Heart right ventricle (tissue), 16 donors: ENCODE data around the gene HES6. TPM values are rescaled to one million over a fixed set of nuclear protein-coding genes. Genes with fewer than 3 reads are reported as not detected.
A peak's percentile ranks its signal among the peaks of the same experiment; 100 is the strongest.

ENCODE experiments used
- ATAC-seq, 8 donors: fragments of 200-7000 bp; cut with Tn5 transposase; one replicate each; pipeline ENCODE4 v1.9.1; 2020; ENCODE audit warnings: mild to moderate bottlenecking in 8 of 8, moderate library complexity in 8 of 8, moderate number of reproducible peaks in 1 of 8
- DNase-seq, 2 donors: peaks; one replicate each; pipeline ENCODE4 v3.0.0-alpha.2; 2020
- H3K27ac ChIP-seq, 10 donors: fragments of 200-600 bp; sonication (generic) in 2 of 10; one replicate each; pipeline versions ENCODE4 v1.5.0 to v1.8.0; 2020 to 2022; ENCODE audit warnings: mild to moderate bottlenecking in 3 of 10
- H3K27me3 ChIP-seq, 7 donors: fragments of 200-600 bp; one replicate each; pipeline ENCODE4 v1.8.0; 2021 to 2022; ENCODE audit warnings: mild to moderate bottlenecking in 2 of 7
- H3K36me3 ChIP-seq, 9 donors: fragments of 200-600 bp; sonication (generic) in 1 of 9; one replicate each; pipeline versions ENCODE4 v1.5.0 to v1.8.0; 2020 to 2022; ENCODE audit warnings: mild to moderate bottlenecking in 2 of 9
- H3K4me1 ChIP-seq, 9 donors: fragments of 200-600 bp; sonication (generic) in 1 of 9; one replicate each; pipeline versions ENCODE4 v1.5.0 to v1.8.0; 2020 to 2022; ENCODE audit warnings: mild to moderate bottlenecking in 4 of 9
- H3K4me3 ChIP-seq, 10 donors: fragments of 200-600 bp; sonication (generic) in 2 of 10; one replicate each; pipeline versions ENCODE4 v1.5.0 to v1.8.0; 2020 to 2022; ENCODE audit warnings: mild to moderate bottlenecking in 7 of 10, moderate library complexity in 2 of 10
- H3K9me3 ChIP-seq, 11 donors: fragments of 200-600 bp in 10 of 11; sonication (generic) in 2 of 11; one replicate each; pipeline versions ENCODE4 v1.5.0 to v1.8.0; 2013 to 2022; ENCODE audit warnings: mild to moderate bottlenecking in 2 of 11, control low read depth in 1 of 11, moderate library complexity in 1 of 11
- WGBS, 2 donors: extraction: QIAGEN DNeasy Blood & Tissue Kit; methylation state at CpG; one replicate each; pipeline ENCODE4 v1.1.7; 2013; ENCODE audit warnings: inconsistent platforms in 1 of 2; 5-methylcytosine and 5-hydroxymethylcytosine counted together
- intact Hi-C, 10 donors: fragments of 100-400 bp; cut with DNase I; formaldehyde crosslinking; loops; one replicate each; pipeline versions ENCODE4 v1.11.1 to v1.14.2; 2022
- polyA plus RNA-seq, 2 donors: library from polyadenylated mRNA; stranded (reverse); fragments of 200-250 nt; gene quantifications; one replicate each; pipeline ENCODE4 v1.2.3, GENCODE V29; 2013
- total RNA-seq, 10 donors: library from RNA; stranded (reverse); fragmentation: NEBNext Ultra II Directional in 3 of 10; extraction: Animal tissue kit (Norgen Biotek cat#: 25700) in 3 of 10; gene quantifications; one replicate each; pipeline versions ENCODE4 v1.2.1 to v1.2.4, GENCODE V29; 2021 to 2023
- TF ChIP-seq, protein P1 (sequence below), 9 donors: fragments of 200-600 bp; sonication (generic) in 2 of 9; IDR thresholded peaks; one replicate each; pipeline versions ENCODE4 v1.5.0 to v1.8.0; 2021 to 2022; ENCODE audit warnings: antibody characterized with exemption in 9 of 9, mild to moderate bottlenecking in 5 of 9, moderate library complexity in 1 of 9
- donor health status: Arrhythmogenic right ventricular cardiomyopathy.
- donor health status: ischemic (EF 13 %, LVEDD 7.1; RV severe dilation, severe dysfunction).
- donor health status: healthy with polysubstance abuse.
- donor health status: DM: no; HTN: yes; CAD: no.
- donor health status: DM: no; HTN: no; CAD: no.
- donor health status: ischemic (EF 25% LVEDD 6.9; RV normal size, moderate dysfunction).
- donor health status: ischemic (EF 25% LVEDD 5.7; RV mildly dilated, moderate dysfunction).
- donor health status: healthy.
- donor health status: DM: yes; HTN: yes; CAD: no.
- donor health status: Ischemic cardiomyopathy.
- donor health status: ischemic (EF 35%, LVEDD 5.7; RV mildly dilated, moderate dysfunction).
- donor health status: nonischemic (EF 11% LVEDD 7.7; RV severe dilation, severe dysfunction).
- donor health status: DM: yes; HTN: yes; CAD: no.
- donor health status: PGD.
- donor health status: ischemic (EF 29% LVEDD 5.4; RV normal size, mild dysfunction).
- donor health status: nonischemic (EF 23%, LVEDD 6.1; RV moderate dilation, normal function).

The HES6 gene
- total and polyA plus RNA-seq, 12 donors: 1.1 to 6.9 (median 2.1) TPM

DNA sequence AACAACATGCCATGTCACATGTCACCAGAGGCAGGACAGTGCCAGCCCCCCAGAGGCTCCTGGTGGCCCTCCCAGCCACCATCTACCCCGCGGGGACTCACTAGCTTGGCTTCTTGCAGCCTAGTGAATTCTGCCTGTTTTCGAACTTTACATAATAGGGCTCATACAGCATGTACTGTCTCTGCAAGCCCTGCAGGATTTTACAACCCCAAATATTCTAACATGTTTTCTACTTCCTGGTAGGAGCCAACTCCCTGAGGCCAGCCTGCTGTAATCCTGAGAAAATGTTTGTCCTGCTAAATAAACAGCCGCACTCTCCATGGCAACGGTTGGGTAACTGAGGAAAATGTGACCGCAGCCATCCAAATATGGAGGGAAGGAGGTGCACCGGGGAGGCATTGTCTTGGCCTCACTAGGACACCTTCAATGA is 45.8 kb upstream of the HES6 start:
- H3K4me3 ChIP-seq: peak overlapping the region in 4 of 10 donors; percentile 8 to 99 (median 74)
- 57 to 59% methylated on average over 7 of the region's 7 CpGs for WGBS, 2 donors
- ATAC-seq (peak in 7 of 8 donors; percentile 2 to 29 (median 16)), DNase-seq (peak; percentile 31 to 86)
- H3K27ac ChIP-seq: peak overlapping the region; percentile 39 to 97 (median 90)
- peaks cover 2 to 86% (median 58%) of the 10 kb centered on the region in 9 donors for H3K4me1 ChIP-seq
- no peaks in the 10 kb centered on the region for H3K9me3 ChIP-seq
- no peaks in the 10 kb centered on the region for H3K36me3 ChIP-seq
- H3K27me3 ChIP-seq: no peaks in the 10 kb centered on the region
- TF ChIP-seq, protein P1, sequence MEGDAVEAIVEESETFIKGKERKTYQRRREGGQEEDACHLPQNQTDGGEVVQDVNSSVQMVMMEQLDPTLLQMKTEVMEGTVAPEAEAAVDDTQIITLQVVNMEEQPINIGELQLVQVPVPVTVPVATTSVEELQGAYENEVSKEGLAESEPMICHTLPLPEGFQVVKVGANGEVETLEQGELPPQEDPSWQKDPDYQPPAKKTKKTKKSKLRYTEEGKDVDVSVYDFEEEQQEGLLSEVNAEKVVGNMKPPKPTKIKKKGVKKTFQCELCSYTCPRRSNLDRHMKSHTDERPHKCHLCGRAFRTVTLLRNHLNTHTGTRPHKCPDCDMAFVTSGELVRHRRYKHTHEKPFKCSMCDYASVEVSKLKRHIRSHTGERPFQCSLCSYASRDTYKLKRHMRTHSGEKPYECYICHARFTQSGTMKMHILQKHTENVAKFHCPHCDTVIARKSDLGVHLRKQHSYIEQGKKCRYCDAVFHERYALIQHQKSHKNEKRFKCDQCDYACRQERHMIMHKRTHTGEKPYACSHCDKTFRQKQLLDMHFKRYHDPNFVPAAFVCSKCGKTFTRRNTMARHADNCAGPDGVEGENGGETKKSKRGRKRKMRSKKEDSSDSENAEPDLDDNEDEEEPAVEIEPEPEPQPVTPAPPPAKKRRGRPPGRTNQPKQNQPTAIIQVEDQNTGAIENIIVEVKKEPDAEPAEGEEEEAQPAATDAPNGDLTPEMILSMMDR (IDR thresholded peaks at IDR 0.05): no peak
- intact Hi-C loops: no loop called here

GRCh38 chr2:238284802-238285515 is 45.1 kb upstream of the HES6 start:
- Histone ChIP-seq H3K9me3 (no peaks in the 10 kb centered on the region), H3K36me3 (no peaks in the 10 kb centered on the region), H3K4me3 (peak overlapping the region in 2 of 10 donors; percentile 8 to 99), H3K27me3 (no peaks in the 10 kb centered on the region), H3K27ac (peak overlapping the region in 9 of 10 donors; percentile 39 to 97 (median 90)), H3K4me1 (peaks cover 2 to 79% (median 55%) of the 10 kb centered on the region in 9 donors)
- 93 to 94% methylated on average over 11 of the region's 11 CpGs for WGBS, 2 donors
- ATAC-seq: no peak
- TF ChIP-seq, protein P1 (IDR thresholded peaks at IDR 0.05): no peak
- no peak for DNase-seq
- intact Hi-C loops: no loop called here

DNA sequence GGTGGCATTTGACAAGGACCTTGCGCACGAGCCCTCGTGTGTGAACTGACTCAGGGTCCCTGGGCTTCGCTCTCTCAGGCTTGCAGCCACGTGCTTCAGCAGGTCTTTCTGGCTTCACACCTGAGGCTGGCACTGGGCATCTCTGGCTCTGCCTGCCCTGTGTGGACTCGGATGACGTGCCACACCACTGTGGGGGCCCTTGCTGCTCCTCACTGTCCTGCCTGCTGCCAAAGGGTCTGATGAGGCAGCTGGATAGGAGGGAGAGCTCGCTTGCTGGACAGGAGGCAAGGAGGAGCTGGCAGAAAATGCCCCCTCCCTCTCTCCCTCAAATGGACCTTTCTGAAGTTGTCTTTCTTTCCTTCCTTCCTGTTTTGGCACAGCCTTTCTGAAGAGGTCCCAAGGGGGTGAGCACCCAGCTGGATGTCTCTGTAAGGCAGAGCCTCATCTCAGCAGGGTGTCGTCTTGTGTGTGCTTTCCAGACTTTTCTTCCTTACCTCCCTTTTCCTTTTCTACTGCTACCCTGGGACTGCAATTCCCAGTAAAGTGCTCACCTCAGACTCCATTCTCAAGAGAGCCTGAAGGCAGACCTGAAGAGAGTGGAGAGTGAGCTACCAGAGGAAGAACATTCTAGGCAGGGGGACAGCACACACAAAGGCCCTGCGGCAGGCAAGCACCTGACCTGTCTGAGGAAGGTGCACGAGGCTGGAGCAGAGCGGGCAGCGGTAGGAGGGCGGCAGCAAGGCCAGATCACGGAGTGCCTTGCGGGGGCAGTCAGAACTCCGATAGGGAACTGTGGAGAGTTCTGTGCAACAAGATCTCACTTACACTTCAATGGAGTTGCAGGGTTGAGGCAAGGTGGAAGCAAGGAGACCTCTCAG is 43.3 kb upstream of the HES6 start:
- ATAC-seq (no peak), DNase-seq (no peak)
- TF ChIP-seq, protein P1 (IDR thresholded peaks at IDR 0.05): no peak
- intact Hi-C loops: no loop called here
- Histone ChIP-seq H3K27ac (no peak overlapping the region), H3K9me3 (no peaks in the 10 kb centered on the region), H3K4me1 (peaks cover 2 to 80% (median 50%) of the 10 kb centered on the region in 9 donors), H3K4me3 (no peak overlapping the region), H3K27me3 (no peaks in the 10 kb centered on the region), H3K36me3 (no peaks in the 10 kb centered on the region)
- WGBS, 2 donors: 91 to 94% methylated on average over 17 of the region's 17 CpGs

GRCh38 chr2:238281826-238282480 is 42.1 kb upstream of the HES6 start:
- Histone ChIP-seq H3K36me3 (peaks cover 0 to 11% (median 2%) of the 10 kb centered on the region in 9 donors), H3K9me3 (no peaks in the 10 kb centered on the region), H3K4me1 (peaks cover 2 to 71% (median 44%) of the 10 kb centered on the region in 9 donors), H3K27ac (no peak overlapping the region), H3K4me3 (no peak overlapping the region), H3K27me3 (no peaks in the 10 kb centered on the region)
- TF ChIP-seq, protein P1 (IDR thresholded peaks at IDR 0.05): no peak
- 84 to 86% methylated on average over 13 of the region's 13 CpGs for WGBS, 2 donors
- no peak for ATAC-seq
- intact Hi-C loops: no loop called here
- no peak for DNase-seq
